Measurements from ENCODE around the gene HM13. TPM values are rescaled to one million over a fixed set of nuclear protein-coding genes. Genes with fewer than 3 reads are reported as not detected.
"Not testable (repeated sequence)": the region's sequence is repeated elsewhere in the genome, so short reads cannot be mapped to it uniquely, and the experiment has no call there.

HM13 gene
- total and polyA plus RNA-seq, 4 donors, result 57.6 to 210 (median 99.1) TPM

DNA sequence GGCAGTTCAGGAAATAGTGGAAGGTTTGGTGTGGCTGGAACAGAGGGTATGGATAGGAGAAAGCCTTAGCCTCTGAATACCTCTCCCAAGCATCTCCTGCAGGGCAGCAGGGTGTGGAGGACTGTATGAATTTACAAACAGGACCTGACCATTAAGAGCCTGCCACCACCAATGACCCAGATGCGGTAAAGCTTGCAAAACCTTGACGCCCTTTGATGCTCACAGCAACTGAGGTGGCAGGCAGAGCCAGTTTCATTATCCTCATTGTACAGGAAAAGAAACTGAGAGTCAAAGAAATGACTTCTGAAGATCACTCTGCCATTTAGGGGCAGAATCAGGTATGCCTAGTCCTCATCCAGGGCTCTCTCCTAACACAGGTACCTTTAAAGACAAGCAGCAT lies 2.4 kb downstream of the HM13 start:
- Histone ChIP-seq H3K9me3 (ENCODE audit: control insufficient read depth in 4 of 4, low read length in 3 of 4) (no peaks in the 10 kb centered on the region), H3K9ac (ENCODE audit: low read depth in 1 of 2, low read length in 2 of 2) (peak overlapping the region in 1 of 2 donors; percentile 47), H3K4me3 (ENCODE audit: low read depth in 1 of 3, low read length in 3 of 3) (no peak overlapping the region), H3K27me3 (ENCODE audit: control insufficient read depth in 4 of 4, insufficient read depth in 4 of 4, low read length in 3 of 4) (no peaks in the 10 kb centered on the region), H3K4me1 (ENCODE audit: control insufficient read depth in 4 of 4, insufficient read depth in 4 of 4, low read length in 3 of 4) (peaks cover 5 to 28% (median 24%) of the 10 kb centered on the region in 4 donors), H3K27ac (ENCODE audit: low read depth in 1 of 2, low read length in 2 of 2) (no peak overlapping the region), H3K36me3 (ENCODE audit: control insufficient read depth in 4 of 4, insufficient read depth in 3 of 4, low read depth in 1 of 4, low read length in 3 of 4) (peaks cover 0 to 5% (median 2%) of the 10 kb centered on the region in 4 donors)
- 82% methylated on average over 2 of the region's 2 CpGs for WGBS
- TF ChIP-seq RXRA (IDR thresholded peaks at IDR 0.05), result no peak
- no peak for DNase-seq (ENCODE audit: low spot score)

- H3K4me3 ChIP-seq (ENCODE audit: low read depth in 1 of 3, low read length in 3 of 3), result no peak overlapping the region
- DNase-seq (ENCODE audit: low spot score), result no peak
Measured at GRCh38 chr20:31517373-31517772, 3.1 kb downstream of the HM13 start.

GRCh38 chr20:31521267-31521666 lies 7.0 kb downstream of the HM13 start:
- H3K36me3 ChIP-seq (ENCODE audit: control insufficient read depth in 4 of 4, insufficient read depth in 3 of 4, low read depth in 1 of 4, low read length in 3 of 4), result peaks cover 5 to 12% (median 5%) of the 10 kb centered on the region in 4 donors
- not testable (repeated sequence) for DNase-seq (ENCODE audit: low spot score)

More at GRCh38 chr20:31517373-31517772, 3.1 kb downstream of the HM13 start:
- Histone ChIP-seq H3K36me3 (ENCODE audit: control insufficient read depth in 4 of 4, insufficient read depth in 3 of 4, low read depth in 1 of 4, low read length in 3 of 4) (peaks cover 0 to 5% (median 2%) of the 10 kb centered on the region in 4 donors), H3K9ac (ENCODE audit: low read depth in 1 of 2, low read length in 2 of 2) (no peak overlapping the region), H3K4me1 (ENCODE audit: control insufficient read depth in 4 of 4, insufficient read depth in 4 of 4, low read length in 3 of 4) (peaks cover 5 to 28% (median 24%) of the 10 kb centered on the region in 4 donors), H3K27me3 (ENCODE audit: control insufficient read depth in 4 of 4, insufficient read depth in 4 of 4, low read length in 3 of 4) (no peaks in the 10 kb centered on the region), H3K9me3 (ENCODE audit: control insufficient read depth in 4 of 4, low read length in 3 of 4) (no peaks in the 10 kb centered on the region), H3K27ac (ENCODE audit: low read depth in 1 of 2, low read length in 2 of 2) (no peak overlapping the region)
- TF ChIP-seq HNF4A (conservative IDR thresholded peaks at IDR 0.05), result peak in 1 of 2 donors; percentile 18
- TF ChIP-seq GABPA (IDR thresholded peaks at IDR 0.05 in 1 of 2, conservative IDR thresholded peaks at IDR 0.05 in 1 of 2), result peak in 1 of 2 donors; percentile 28
- TF ChIP-seq HNF4G (IDR thresholded peaks at IDR 0.05), result no peak
- TF ChIP-seq RAD21 (IDR thresholded peaks at IDR 0.05), result peak in 1 of 2 donors; percentile 19
- no peak for TF ChIP-seq JUND (IDR thresholded peaks at IDR 0.05)
- TF ChIP-seq FOXA2 (IDR thresholded peaks at IDR 0.05), result peak; percentile 85
- no peak for TF ChIP-seq SP1 (IDR thresholded peaks at IDR 0.05)
- TF ChIP-seq, protein P1, sequence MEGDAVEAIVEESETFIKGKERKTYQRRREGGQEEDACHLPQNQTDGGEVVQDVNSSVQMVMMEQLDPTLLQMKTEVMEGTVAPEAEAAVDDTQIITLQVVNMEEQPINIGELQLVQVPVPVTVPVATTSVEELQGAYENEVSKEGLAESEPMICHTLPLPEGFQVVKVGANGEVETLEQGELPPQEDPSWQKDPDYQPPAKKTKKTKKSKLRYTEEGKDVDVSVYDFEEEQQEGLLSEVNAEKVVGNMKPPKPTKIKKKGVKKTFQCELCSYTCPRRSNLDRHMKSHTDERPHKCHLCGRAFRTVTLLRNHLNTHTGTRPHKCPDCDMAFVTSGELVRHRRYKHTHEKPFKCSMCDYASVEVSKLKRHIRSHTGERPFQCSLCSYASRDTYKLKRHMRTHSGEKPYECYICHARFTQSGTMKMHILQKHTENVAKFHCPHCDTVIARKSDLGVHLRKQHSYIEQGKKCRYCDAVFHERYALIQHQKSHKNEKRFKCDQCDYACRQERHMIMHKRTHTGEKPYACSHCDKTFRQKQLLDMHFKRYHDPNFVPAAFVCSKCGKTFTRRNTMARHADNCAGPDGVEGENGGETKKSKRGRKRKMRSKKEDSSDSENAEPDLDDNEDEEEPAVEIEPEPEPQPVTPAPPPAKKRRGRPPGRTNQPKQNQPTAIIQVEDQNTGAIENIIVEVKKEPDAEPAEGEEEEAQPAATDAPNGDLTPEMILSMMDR (IDR thresholded peaks at IDR 0.05; ENCODE audit: low read depth, low read length, missing input control), result no peak
- no peak for TF ChIP-seq MAX (IDR thresholded peaks at IDR 0.05)
- TF ChIP-seq, protein P2, sequence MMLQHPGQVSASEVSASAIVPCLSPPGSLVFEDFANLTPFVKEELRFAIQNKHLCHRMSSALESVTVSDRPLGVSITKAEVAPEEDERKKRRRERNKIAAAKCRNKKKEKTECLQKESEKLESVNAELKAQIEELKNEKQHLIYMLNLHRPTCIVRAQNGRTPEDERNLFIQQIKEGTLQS (IDR thresholded peaks at IDR 0.05), result no peak
- no peak for TF ChIP-seq RXRA (IDR thresholded peaks at IDR 0.05)
- TF ChIP-seq FOXA1 (IDR thresholded peaks at IDR 0.05), result no peak
- TF ChIP-seq, protein P3, sequence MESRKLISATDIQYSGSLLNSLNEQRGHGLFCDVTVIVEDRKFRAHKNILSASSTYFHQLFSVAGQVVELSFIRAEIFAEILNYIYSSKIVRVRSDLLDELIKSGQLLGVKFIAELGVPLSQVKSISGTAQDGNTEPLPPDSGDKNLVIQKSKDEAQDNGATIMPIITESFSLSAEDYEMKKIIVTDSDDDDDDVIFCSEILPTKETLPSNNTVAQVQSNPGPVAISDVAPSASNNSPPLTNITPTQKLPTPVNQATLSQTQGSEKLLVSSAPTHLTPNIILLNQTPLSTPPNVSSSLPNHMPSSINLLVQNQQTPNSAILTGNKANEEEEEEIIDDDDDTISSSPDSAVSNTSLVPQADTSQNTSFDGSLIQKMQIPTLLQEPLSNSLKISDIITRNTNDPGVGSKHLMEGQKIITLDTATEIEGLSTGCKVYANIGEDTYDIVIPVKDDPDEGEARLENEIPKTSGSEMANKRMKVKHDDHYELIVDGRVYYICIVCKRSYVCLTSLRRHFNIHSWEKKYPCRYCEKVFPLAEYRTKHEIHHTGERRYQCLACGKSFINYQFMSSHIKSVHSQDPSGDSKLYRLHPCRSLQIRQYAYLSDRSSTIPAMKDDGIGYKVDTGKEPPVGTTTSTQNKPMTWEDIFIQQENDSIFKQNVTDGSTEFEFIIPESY (IDR thresholded peaks at IDR 0.05), result no peak
- no peak for TF ChIP-seq TAF1 (conservative IDR thresholded peaks at IDR 0.05)
- TF ChIP-seq, protein P4, sequence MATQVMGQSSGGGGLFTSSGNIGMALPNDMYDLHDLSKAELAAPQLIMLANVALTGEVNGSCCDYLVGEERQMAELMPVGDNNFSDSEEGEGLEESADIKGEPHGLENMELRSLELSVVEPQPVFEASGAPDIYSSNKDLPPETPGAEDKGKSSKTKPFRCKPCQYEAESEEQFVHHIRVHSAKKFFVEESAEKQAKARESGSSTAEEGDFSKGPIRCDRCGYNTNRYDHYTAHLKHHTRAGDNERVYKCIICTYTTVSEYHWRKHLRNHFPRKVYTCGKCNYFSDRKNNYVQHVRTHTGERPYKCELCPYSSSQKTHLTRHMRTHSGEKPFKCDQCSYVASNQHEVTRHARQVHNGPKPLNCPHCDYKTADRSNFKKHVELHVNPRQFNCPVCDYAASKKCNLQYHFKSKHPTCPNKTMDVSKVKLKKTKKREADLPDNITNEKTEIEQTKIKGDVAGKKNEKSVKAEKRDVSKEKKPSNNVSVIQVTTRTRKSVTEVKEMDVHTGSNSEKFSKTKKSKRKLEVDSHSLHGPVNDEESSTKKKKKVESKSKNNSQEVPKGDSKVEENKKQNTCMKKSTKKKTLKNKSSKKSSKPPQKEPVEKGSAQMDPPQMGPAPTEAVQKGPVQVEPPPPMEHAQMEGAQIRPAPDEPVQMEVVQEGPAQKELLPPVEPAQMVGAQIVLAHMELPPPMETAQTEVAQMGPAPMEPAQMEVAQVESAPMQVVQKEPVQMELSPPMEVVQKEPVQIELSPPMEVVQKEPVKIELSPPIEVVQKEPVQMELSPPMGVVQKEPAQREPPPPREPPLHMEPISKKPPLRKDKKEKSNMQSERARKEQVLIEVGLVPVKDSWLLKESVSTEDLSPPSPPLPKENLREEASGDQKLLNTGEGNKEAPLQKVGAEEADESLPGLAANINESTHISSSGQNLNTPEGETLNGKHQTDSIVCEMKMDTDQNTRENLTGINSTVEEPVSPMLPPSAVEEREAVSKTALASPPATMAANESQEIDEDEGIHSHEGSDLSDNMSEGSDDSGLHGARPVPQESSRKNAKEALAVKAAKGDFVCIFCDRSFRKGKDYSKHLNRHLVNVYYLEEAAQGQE (IDR thresholded peaks at IDR 0.05), result no peak
- TF ChIP-seq NR2F2 (IDR thresholded peaks at IDR 0.05), result no peak
- TF ChIP-seq EGR1 (IDR thresholded peaks at IDR 0.05; ENCODE audit: low read depth in 2 of 2), result no peak
- TF ChIP-seq YY1 (IDR thresholded peaks at IDR 0.05), result no peak
- WGBS, result 59% methylated on average over 4 of the region's 4 CpGs

More at GRCh38 chr20:31521267-31521666, 7.0 kb downstream of the HM13 start:
- H3K27me3 ChIP-seq (ENCODE audit: control insufficient read depth in 4 of 4, insufficient read depth in 4 of 4, low read length in 3 of 4); H3K9ac ChIP-seq (ENCODE audit: low read depth in 1 of 2, low read length in 2 of 2); H3K4me3 ChIP-seq (ENCODE audit: low read depth in 1 of 3, low read length in 3 of 3); H3K9me3 ChIP-seq (ENCODE audit: control insufficient read depth in 4 of 4, low read length in 3 of 4); H3K27ac ChIP-seq (ENCODE audit: low read depth in 1 of 2, low read length in 2 of 2): not testable (repeated sequence)
- peaks cover 0 to 15% (median 12%) of the 10 kb centered on the region in 4 donors for H3K4me1 ChIP-seq (ENCODE audit: control insufficient read depth in 4 of 4, insufficient read depth in 4 of 4, low read length in 3 of 4)
- 87% methylated on average over 7 of the region's 7 CpGs for WGBS

Measured in liver (tissue), 9 donors.